ENCODE results near the gene SIGLEC8.
"Not testable (repeated sequence)": the region's sequence is repeated elsewhere in the genome, so short reads cannot be mapped to it uniquely, and the experiment has no call there.

DNA sequence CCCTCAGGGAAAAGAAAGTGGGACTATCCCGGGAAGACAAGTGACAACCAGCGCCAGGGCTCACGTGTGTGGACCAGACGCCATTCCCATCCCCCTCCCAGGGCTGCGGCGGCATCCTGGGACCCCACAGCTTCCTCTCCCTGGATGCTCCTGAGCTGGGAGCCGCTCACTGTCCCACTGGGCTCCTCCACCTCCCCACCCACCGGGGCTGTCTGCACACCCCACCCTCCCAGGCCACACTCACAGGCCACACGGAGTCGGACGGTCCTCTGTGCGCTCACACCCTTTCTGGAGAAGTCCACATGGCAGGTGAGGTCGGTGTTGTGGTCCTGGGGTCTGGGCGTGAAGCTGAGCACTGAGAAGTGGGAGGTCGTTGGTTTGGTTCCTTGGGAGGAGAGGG, 41.8 kb downstream of the SIGLEC8 start:
- TF ChIP-seq POLR2A (IDR thresholded peaks at IDR 0.05; ENCODE audit: borderline replicate concordance, extremely low read depth, insufficient read depth, insufficient read length); RAD21 (IDR thresholded peaks at IDR 0.05; ENCODE audit: low read depth); REST (IDR thresholded peaks at IDR 0.05; ENCODE audit: low read depth); POLR2AphosphoS5 (IDR thresholded peaks at IDR 0.05; ENCODE audit: low read depth, low read length); ZFX (IDR thresholded peaks at IDR 0.05); EZH2phosphoT487 (IDR thresholded peaks at IDR 0.05; ENCODE audit: borderline replicate concordance); EZH2 (IDR thresholded peaks at IDR 0.05); CEBPB (IDR thresholded peaks at IDR 0.05; ENCODE audit: low read depth); SIN3A (IDR thresholded peaks at IDR 0.05; ENCODE audit: low read depth); JUND (IDR thresholded peaks at IDR 0.05); TCF7L2 (IDR thresholded peaks at IDR 0.05; ENCODE audit: borderline replicate concordance, extremely low read depth, insufficient read depth, insufficient read length): not testable (repeated sequence)
- TF ChIP-seq, protein P1, sequence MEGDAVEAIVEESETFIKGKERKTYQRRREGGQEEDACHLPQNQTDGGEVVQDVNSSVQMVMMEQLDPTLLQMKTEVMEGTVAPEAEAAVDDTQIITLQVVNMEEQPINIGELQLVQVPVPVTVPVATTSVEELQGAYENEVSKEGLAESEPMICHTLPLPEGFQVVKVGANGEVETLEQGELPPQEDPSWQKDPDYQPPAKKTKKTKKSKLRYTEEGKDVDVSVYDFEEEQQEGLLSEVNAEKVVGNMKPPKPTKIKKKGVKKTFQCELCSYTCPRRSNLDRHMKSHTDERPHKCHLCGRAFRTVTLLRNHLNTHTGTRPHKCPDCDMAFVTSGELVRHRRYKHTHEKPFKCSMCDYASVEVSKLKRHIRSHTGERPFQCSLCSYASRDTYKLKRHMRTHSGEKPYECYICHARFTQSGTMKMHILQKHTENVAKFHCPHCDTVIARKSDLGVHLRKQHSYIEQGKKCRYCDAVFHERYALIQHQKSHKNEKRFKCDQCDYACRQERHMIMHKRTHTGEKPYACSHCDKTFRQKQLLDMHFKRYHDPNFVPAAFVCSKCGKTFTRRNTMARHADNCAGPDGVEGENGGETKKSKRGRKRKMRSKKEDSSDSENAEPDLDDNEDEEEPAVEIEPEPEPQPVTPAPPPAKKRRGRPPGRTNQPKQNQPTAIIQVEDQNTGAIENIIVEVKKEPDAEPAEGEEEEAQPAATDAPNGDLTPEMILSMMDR (IDR thresholded peaks at IDR 0.05 in 2 of 3, conservative IDR thresholded peaks at IDR 0.05 in 1 of 3; ENCODE audit: borderline replicate concordance in 1 of 3, insufficient read depth in 1 of 3, low read depth in 2 of 3, low read length in 2 of 3) = not testable (repeated sequence)
- TF ChIP-seq, protein P2, sequence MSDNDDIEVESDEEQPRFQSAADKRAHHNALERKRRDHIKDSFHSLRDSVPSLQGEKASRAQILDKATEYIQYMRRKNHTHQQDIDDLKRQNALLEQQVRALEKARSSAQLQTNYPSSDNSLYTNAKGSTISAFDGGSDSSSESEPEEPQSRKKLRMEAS (IDR thresholded peaks at IDR 0.05) = not testable (repeated sequence)
